Lower lobe of right lung (tissue), 2 donors: Measurements from ENCODE around the gene DSE. TPM values are rescaled to one million over a fixed set of nuclear protein-coding genes. Genes with fewer than 3 reads are reported as not detected.

Source experiments
- ATAC-seq, 2 donors: fragments of 200-7000 bp; cut with Tn5 transposase; one replicate each; pipeline ENCODE4 v1.9.1; 2020 to 2022; ENCODE audit warnings: mild to moderate bottlenecking in 2 of 2, moderate library complexity in 2 of 2
- DNase-seq: peaks from one replicate; pipeline ENCODE4 v3.0.0-alpha.2; 2020
- H3K27ac ChIP-seq: fragments of 200-600 bp; one replicate; pipeline ENCODE4 v1.8.0; 2022
- H3K27me3 ChIP-seq: fragments of 200-600 bp; one replicate; pipeline ENCODE4 v1.8.0; 2022; ENCODE audit warnings: low read depth
- H3K36me3 ChIP-seq: fragments of 200-600 bp; one replicate; pipeline ENCODE4 v1.8.0; 2022; ENCODE audit warnings: mild to moderate bottlenecking
- H3K4me1 ChIP-seq: fragments of 200-600 bp; one replicate; pipeline ENCODE4 v1.8.0; 2022
- H3K4me3 ChIP-seq: fragments of 200-600 bp; one replicate; pipeline ENCODE4 v1.8.0; 2022; ENCODE audit warnings: mild to moderate bottlenecking
- H3K9me3 ChIP-seq: fragments of 200-600 bp; one replicate; pipeline ENCODE4 v1.8.0; 2022
- CTCF ChIP-seq: fragments of 200-600 bp; IDR thresholded peaks from one replicate; pipeline ENCODE4 v1.8.0; 2022; ENCODE audit warnings: antibody characterized with exemption, mild to moderate bottlenecking
- intact Hi-C: fragments of 100-400 bp; cut with DNase I; formaldehyde crosslinking; loops from one replicate; pipeline ENCODE4 v1.11.0; 2022
- total RNA-seq: library from RNA; stranded (reverse); fragmentation: NEBNext Ultra II Directional; extraction: Animal tissue kit (Norgen Biotek cat#: 25700); gene quantifications from one replicate; pipeline ENCODE4 v1.2.1, GENCODE V29; 2021
- donor health status: DM: no; HTN: yes; CAD: no; lungs with severe emphysema.

The DSE gene
- total RNA-seq, 1 donor from 2014 or later: 59.7 TPM

- Histone ChIP-seq H3K9me3 (no peaks in the 10 kb centered on the region), H3K36me3 (no peaks in the 10 kb centered on the region), H3K27ac (no peak overlapping the region), H3K4me3 (no peak overlapping the region), H3K4me1 (peaks cover 15% of the 10 kb centered on the region), H3K27me3 (no peaks in the 10 kb centered on the region)
- no peak for ATAC-seq
- TF ChIP-seq CTCF: no peak
- intact Hi-C loops: no loop called here
- DNase-seq: no peak
Measured at GRCh38 chr6:116456927-116457326, 86.2 kb downstream of the DSE start.

- no peak for TF ChIP-seq CTCF
- Histone ChIP-seq H3K4me1 (peaks cover 27% of the 10 kb centered on the region), H3K9me3 (no peaks in the 10 kb centered on the region), H3K27me3 (peaks cover 12% of the 10 kb centered on the region), H3K27ac (no peak overlapping the region), H3K36me3 (no peaks in the 10 kb centered on the region), H3K4me3 (no peak overlapping the region)
- intact Hi-C loops: no loop called here
- ATAC-seq: no peak
- DNase-seq: no peak
Measured at GRCh38 chr6:116458264-116458663, 87.5 kb downstream of the DSE start.

GRCh38 chr6:116459927-116460326 lies 89.2 kb downstream of the DSE start:
- H3K36me3 ChIP-seq: no peaks in the 10 kb centered on the region

DNA sequence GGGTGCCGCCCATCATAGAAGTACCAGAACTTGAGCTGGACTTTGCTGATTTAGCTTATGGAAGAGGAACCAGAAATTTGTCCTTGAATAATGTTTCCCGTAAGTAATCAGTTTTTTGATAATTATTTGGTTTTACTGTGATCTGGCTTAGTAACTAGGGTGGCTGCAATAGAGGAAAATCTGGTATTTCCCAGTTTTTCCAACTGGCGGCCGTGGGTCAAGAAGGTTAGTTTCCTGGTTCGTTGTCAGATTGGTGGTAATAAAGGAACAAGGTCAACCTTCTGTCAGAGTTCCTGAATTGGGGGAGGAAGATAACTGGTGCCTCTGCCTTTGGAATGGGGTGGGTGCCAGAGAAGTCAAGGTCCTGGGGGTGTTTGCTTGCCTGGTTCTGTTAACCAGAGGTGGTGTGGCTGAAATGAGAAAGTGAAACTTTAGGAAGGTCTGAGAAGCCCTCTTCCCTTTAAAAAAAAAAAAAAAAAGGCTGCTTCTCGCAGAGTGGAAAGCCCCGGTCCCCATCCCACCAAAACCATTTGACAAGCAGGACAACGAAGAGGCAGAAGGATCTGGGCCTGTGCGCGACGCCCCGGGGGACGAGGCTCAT lies 90.7 kb downstream of the DSE start, which contains the start of gene CALHM6:
TSS of gene CALHM6 (plus strand) at position 45 of the 601 bp plus-strand sequence. CDS start at position 600, 555 bp downstream.
- peak in 1 of 2 donors; percentile 22 for ATAC-seq
- no peak for DNase-seq
- TF ChIP-seq CTCF: no peak
- Histone ChIP-seq H3K9me3 (no peaks in the 10 kb centered on the region), H3K36me3 (no peaks in the 10 kb centered on the region), H3K4me3 (peak within 1 kb of the TSS; percentile 59), H3K27me3 (peaks cover 14% of the 10 kb centered on the region), H3K4me1 (peaks cover 33% of the 10 kb centered on the region), H3K27ac (peak within 1 kb of the TSS; percentile 51)
- intact Hi-C loops: no loop called here

More at GRCh38 chr6:116459927-116460326, 89.2 kb downstream of the DSE start:
- H3K27me3 ChIP-seq: peaks cover 14% of the 10 kb centered on the region
- no peak overlapping the region for H3K27ac ChIP-seq
- no peaks in the 10 kb centered on the region for H3K9me3 ChIP-seq
- no peak for DNase-seq
- intact Hi-C loops: no loop called here
- H3K4me3 ChIP-seq: no peak overlapping the region
- TF ChIP-seq CTCF: no peak
- ATAC-seq: no peak
- H3K4me1 ChIP-seq: peaks cover 32% of the 10 kb centered on the region

DNA sequence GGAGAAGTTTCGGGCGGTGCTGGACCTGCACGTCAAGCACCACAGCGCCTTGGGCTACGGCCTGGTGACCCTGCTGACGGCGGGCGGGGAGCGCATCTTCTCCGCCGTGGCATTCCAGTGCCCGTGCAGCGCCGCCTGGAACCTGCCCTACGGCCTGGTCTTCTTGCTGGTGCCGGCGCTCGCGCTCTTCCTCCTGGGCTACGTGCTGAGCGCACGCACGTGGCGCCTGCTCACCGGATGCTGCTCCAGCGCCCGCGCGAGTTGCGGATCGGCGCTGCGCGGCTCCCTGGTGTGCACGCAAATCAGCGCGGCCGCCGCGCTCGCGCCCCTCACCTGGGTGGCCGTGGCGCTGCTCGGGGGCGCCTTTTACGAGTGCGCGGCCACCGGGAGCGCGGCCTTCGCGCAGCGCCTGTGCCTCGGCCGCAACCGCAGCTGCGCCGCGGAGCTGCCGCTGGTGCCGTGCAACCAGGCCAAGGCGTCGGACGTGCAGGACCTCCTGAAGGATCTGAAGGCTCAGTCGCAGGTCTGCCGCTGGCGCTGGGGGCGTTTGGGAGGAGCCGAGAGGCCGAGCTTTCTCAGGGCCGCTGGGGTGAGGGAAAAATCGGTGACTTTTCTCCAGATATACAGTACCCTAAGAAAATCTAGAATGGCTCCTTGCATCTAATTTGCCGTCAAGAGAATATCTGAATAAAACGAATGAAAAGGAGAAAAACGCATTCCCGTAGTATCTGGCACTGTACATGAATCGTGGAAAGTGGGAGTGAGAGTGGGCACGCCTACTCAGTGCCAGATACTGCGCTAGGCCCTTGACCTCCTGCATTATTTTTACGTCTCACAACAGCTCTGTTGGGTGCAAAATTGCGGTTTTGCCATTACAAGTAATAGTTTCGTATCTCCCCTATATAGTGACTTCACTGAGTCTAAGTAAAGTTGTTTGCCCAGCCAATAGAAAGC lies 91.5 kb downstream of the DSE start:
- ATAC-seq (peak; percentile 87 to 89), DNase-seq (peak; percentile 81)
- intact Hi-C loops: no loop called here
- no peak for TF ChIP-seq CTCF
- Histone ChIP-seq H3K27me3 (peaks cover 14% of the 10 kb centered on the region), H3K4me3 (peak overlapping the region; percentile 59), H3K27ac (peak overlapping the region; percentile 51), H3K36me3 (no peaks in the 10 kb centered on the region), H3K9me3 (no peaks in the 10 kb centered on the region), H3K4me1 (peaks cover 31% of the 10 kb centered on the region)
